Vein endothelial cell (primary cell): ENCODE results near the gene TBCE. TPM values are rescaled to one million over a fixed set of nuclear protein-coding genes. Genes with fewer than 3 reads are reported as not detected.

Source experiments
- small RNA-seq: library from RNA; depleted of rRNA; stranded (forward); fragments of <200 nt; gene quantifications from one replicate; pipeline ENCODE3, GENCODE V24; 2012
- total RNA-seq: library from RNA; depleted of rRNA; stranded (reverse); fragments of >200 nt; gene quantifications from 2 replicates; pipeline ENCODE4 v1.2.3, GENCODE V29; 2012

Gene TBCE, protein sequence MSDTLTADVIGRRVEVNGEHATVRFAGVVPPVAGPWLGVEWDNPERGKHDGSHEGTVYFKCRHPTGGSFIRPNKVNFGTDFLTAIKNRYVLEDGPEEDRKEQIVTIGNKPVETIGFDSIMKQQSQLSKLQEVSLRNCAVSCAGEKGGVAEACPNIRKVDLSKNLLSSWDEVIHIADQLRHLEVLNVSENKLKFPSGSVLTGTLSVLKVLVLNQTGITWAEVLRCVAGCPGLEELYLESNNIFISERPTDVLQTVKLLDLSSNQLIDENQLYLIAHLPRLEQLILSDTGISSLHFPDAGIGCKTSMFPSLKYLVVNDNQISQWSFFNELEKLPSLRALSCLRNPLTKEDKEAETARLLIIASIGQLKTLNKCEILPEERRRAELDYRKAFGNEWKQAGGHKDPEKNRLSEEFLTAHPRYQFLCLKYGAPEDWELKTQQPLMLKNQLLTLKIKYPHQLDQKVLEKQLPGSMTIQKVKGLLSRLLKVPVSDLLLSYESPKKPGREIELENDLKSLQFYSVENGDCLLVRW
- total RNA-seq, result 18.9 and 21.6 TPM in 2 replicates

DNA sequence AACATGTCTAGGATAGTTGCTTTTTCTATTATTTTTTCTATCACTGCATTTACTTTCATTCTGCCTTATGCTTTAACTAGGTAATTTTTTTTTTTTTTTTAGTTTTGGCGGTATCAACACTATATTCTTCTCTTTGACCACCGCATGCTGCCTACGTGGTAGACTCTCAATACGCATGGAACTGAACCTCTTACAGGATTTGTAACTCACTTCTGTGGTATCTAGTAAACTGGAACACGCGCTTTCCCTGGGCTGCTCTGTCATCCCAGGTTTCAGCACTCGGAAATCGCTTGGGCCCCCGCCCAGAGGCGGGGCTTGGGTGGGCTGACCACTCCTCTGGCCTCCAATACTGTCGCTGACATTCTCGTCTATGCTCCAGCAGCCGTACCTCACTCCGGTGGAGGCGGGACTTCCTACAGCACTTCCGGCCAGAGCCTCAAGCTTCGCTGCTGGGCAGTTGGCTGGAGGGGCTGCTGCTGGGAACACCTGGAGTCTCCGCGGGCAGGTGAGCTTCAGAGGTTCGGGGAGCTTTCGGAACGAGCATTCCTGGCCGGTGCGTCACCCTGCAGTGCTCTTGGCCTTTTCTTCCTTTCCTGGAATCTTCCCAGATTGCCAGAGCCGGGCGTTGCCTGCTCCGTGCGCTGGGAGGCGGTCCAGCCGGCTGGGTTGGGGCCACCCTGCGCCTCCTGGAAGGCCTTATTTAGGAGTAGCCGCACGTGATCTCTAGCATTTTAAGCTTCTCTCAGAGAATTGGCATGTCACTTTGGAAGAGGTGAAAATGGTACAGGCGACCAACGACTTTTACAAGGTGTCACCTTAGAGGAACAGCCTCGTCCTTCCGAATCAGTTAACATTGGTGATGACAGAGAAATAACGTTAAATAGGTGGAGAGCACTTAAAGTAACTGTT lies at the start of gene TBCE:
Gene TBCE, plus strand, starts transcription at position 428 of the 909 bp plus-strand sequence. CDS start 12,623 bp downstream, outside the sequence.

DNA sequence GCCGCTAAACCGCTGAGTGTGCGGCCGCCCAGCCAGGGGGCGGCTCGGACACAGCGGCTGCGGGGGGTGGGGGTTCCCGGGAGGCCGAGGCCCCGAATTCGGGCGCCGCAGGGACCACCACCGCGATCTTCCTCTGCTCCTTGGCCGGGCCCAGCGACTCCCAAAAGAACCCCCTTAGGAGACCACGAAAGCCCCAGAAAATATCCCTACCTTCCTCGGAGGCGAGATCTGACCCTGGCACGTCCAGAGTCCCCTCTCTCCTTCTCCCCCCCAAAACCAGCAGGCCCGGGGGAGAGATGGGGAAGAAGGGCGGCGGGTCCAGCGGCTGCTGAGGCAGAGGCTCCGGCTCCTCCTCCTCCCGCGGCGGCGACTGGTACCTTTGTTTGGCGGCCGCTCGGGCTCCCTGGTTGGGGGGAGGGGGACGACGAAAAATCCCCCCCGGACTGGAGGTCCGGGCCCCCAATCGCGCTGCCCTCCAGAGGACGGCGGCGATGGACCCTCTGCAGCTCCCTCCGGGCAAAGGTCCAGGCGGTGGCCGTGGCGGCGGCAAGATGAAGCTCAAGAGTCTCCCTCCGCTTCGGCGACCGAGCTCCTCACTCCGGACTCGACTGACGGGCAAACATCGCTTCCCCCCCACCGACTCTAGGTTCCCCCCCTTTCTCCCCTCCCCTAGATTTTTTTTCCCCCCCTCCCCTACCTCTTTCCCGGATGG lies 39.5 kb upstream of the TBCE start, which contains the start of gene ARID4B:
Gene ARID4B, minus strand, starts transcription at position 621 of the 712 bp plus-strand sequence. CDS start 1,260 bp downstream, outside the sequence.

DNA sequence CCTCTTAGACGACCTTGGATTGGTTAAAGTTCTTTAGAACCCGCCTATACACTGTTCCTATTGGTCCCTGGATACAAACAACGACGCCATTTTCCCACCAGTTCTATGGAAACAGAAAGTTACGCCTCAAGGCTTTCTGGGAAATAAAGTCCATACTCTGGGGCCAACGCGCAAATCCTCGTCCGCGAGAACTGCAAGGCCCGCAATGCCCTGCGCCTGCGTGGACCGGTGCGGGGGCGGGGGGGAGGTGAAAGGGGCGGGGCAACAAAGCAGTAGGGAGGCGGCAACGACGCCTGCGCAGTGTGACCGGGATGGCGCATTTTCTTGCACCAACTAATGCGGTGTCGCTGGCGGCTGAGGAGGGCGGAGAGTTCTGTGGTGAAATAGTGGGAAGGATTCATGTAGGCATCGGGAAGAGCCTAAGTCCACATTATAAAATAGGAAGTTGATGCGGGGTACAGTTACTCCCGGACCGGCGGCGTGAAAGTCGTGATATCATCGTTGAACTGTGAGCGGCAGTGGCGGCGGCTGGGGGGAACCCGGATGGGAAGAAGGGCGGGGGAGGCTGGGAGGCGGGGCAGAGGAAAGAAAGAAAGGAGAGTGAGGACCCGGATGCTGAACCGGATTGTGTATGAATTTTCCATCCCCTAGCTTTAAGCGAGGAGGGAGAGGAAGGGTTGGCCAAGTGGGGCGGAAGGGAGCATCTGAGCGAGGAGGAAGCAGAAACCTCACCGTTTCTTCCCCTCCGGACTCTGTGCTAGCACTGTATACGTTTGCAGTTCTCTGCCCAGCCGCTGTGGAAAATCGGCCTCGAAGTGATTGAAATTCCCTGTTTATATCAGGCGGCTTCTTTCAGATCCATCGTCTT lies 38.7 kb upstream of the TBCE start, which contains the start of gene GGPS1:
Gene GGPS1, plus strand, starts transcription at position 300 of the 868 bp plus-strand sequence. CDS start 6,695 bp downstream, outside the sequence.

Small RNA genes lying within 50 kb of the gene (small RNA-seq; reads per million reads assigned to genes)
- not detected for gene AL391994.1
- gene RPS21P1, result not detected

Other genes with a start within 250 kb of the TBCE start
- gene TOMM20, start 238.6 kb upstream of the TBCE start, total RNA-seq, result 101 and 110 TPM in 2 replicates
- gene RBM34, start 206.2 kb upstream of the TBCE start, total RNA-seq, result 47.7 and 51.6 TPM in 2 replicates
- gene ARID4B, start 39.2 kb upstream of the TBCE start, total RNA-seq, result 31.0 and 63.0 TPM in 2 replicates
- gene GGPS1, start 38.9 kb upstream of the TBCE start, total RNA-seq, result 19.1 and 21.9 TPM in 2 replicates
- 37.6 and 39.8 TPM in 2 replicates for gene B3GALNT2, start 137.0 kb downstream of the TBCE start, total RNA-seq